ENCODE measurements around the gene SOX11. TPM values are rescaled to one million over a fixed set of nuclear protein-coding genes. Genes with fewer than 3 reads are reported as not detected.
"Not testable (repeated sequence)": the region's sequence is repeated elsewhere in the genome, so short reads cannot be mapped to it uniquely, and the experiment has no call there.

The SOX11 gene
- total RNA-seq, 1 donor from 2014 or later = 83.2 TPM

- Mint-ChIP-seq H3K36me3 (no peaks in the 10 kb centered on the region), H3K9me3 (no peaks in the 10 kb centered on the region), H3K27me3 (peaks cover 11% of the 10 kb centered on the region), H3K4me1 (ENCODE audit: unreplicated experiment) (peaks cover 4% of the 10 kb centered on the region), H3K4me3 (no peak overlapping the region), H3K27ac (no peak overlapping the region)
- no peak for TF ChIP-seq CTCF (conservative IDR thresholded peaks at IDR 0.05)
- DNase-seq (ENCODE audit: extremely low spot score, unreplicated experiment) = no peak
Observed at GRCh38 chr2:5664278-5664681, 27.9 kb upstream of the SOX11 start.

GRCh38 chr2:5665066-5665465 is 27.1 kb upstream of the SOX11 start:
- H3K9me3 Mint-ChIP-seq = no peaks in the 10 kb centered on the region
- TF ChIP-seq CTCF (conservative IDR thresholded peaks at IDR 0.05) = no peak
- no peak overlapping the region for H3K4me3 Mint-ChIP-seq
- H3K27me3 Mint-ChIP-seq = peaks cover 9% of the 10 kb centered on the region
- DNase-seq (ENCODE audit: extremely low spot score, unreplicated experiment) = no peak
- H3K4me1 Mint-ChIP-seq (ENCODE audit: unreplicated experiment) = peaks cover 4% of the 10 kb centered on the region
- H3K36me3 Mint-ChIP-seq = no peaks in the 10 kb centered on the region
- no peak overlapping the region for H3K27ac Mint-ChIP-seq

- Mint-ChIP-seq H3K9me3 (no peaks in the 10 kb centered on the region), H3K27me3 (peaks cover 9% of the 10 kb centered on the region), H3K27ac (no peak overlapping the region), H3K4me1 (ENCODE audit: unreplicated experiment) (peaks cover 4% of the 10 kb centered on the region), H3K4me3 (no peak overlapping the region), H3K36me3 (no peaks in the 10 kb centered on the region)
- no peak for TF ChIP-seq CTCF (conservative IDR thresholded peaks at IDR 0.05)
- DNase-seq (ENCODE audit: extremely low spot score, unreplicated experiment) = no peak
Observed at GRCh38 chr2:5666798-5667197, 25.4 kb upstream of the SOX11 start.

- not testable (repeated sequence) for H3K36me3 Mint-ChIP-seq; DNase-seq (ENCODE audit: extremely low spot score, unreplicated experiment); H3K4me1 Mint-ChIP-seq (ENCODE audit: unreplicated experiment); H3K9me3 Mint-ChIP-seq; H3K27me3 Mint-ChIP-seq; H3K4me3 Mint-ChIP-seq; H3K27ac Mint-ChIP-seq
Observed at GRCh38 chr2:5667655-5668054, 24.5 kb upstream of the SOX11 start.

- no peak for TF ChIP-seq CTCF (conservative IDR thresholded peaks at IDR 0.05)
- Mint-ChIP-seq H3K27me3 (peaks cover 11% of the 10 kb centered on the region), H3K4me3 (no peak overlapping the region), H3K27ac (no peak overlapping the region), H3K9me3 (no peaks in the 10 kb centered on the region), H3K4me1 (ENCODE audit: unreplicated experiment) (peaks cover 4% of the 10 kb centered on the region), H3K36me3 (no peaks in the 10 kb centered on the region)
- DNase-seq (ENCODE audit: extremely low spot score, unreplicated experiment) = no peak
Observed at GRCh38 chr2:5668682-5669250, 23.4 kb upstream of the SOX11 start.

GRCh38 chr2:5672749-5673144 is 19.4 kb upstream of the SOX11 start:
- H3K27me3 Mint-ChIP-seq = peaks cover 19% of the 10 kb centered on the region
- H3K36me3 Mint-ChIP-seq = no peaks in the 10 kb centered on the region
- no peak for TF ChIP-seq CTCF (conservative IDR thresholded peaks at IDR 0.05)
- no peaks in the 10 kb centered on the region for H3K9me3 Mint-ChIP-seq
- peak overlapping the region; percentile 80 for H3K4me3 Mint-ChIP-seq
- H3K27ac Mint-ChIP-seq = no peak overlapping the region
- no peak for DNase-seq (ENCODE audit: extremely low spot score, unreplicated experiment)
- peaks cover 6% of the 10 kb centered on the region for H3K4me1 Mint-ChIP-seq (ENCODE audit: unreplicated experiment)

Data from type B pancreatic cell (in vitro differentiated cells).